ENCODE data around the gene CASKIN1.
"Not testable (repeated sequence)": the region's sequence is repeated elsewhere in the genome, so short reads cannot be mapped to it uniquely, and the experiment has no call there.

The CASKIN1 gene

GRCh38 chr16:2135071-2135470, 61.3 kb downstream of the CASKIN1 start:
- not testable (repeated sequence) for DNase-seq (ENCODE audit: low read depth in 2 of 2)

- DNase-seq (ENCODE audit: low read depth in 2 of 2): not testable (repeated sequence)
These were observed 62.6 kb downstream of the CASKIN1 start for GRCh38 chr16:2133797-2134196.

- DNase-seq (ENCODE audit: low read depth in 2 of 2): not testable (repeated sequence)
These were observed 66.4 kb downstream of the CASKIN1 start for GRCh38 chr16:2129890-2130447.

DNA sequence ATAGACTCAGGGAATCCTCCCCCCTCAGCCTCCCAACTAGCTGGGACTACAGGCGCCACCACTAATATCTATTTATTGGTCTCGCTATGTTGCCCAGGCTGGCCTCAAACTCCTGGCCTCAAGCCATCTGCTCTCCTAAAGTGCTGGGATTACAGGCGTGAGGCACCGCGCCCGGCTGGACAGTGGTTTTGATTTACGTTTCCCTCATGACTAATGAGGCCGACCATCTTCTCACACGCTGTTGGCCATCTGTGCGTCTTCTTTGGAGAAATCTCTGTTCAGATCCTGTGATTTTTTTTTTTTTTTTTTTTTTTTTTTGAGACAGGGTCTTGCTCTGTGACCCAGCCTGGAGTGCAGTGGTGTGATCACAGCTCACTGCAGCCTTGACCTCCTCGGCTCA, 67.2 kb downstream of the CASKIN1 start:
- DNase-seq (ENCODE audit: low read depth in 2 of 2): not testable (repeated sequence)

DNA sequence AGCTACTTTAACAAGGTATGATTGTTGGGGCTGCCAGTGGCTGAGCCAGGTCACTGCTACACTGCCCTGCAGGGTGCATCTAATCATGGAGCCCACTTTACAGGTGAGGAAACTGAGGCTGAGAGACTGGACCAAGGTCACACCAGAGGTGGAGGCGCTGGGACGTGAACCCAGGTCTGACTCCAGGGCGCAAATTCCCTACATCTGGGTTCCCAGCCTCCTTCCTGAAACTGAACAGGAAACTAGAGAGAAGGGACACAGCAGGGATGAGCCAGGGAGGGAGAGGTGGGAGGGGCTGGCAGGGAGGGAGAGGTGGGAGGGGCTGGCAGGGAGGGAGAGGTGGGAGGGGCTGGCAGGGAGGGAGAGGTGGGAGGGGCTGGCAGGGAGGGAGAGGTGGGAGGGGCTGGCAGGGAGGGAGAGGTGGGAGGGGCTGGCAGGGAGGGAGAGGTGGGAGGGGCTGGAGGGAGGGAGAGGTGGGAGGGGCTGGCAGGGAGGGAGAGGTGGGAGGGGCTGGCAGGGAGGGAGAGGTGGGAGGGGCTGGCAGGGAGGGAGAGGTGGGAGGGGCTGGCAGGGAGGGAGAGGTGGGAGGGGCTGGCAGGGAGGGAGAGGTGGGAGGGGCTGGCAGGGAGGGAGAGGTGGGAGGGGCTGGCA, 68.7 kb downstream of the CASKIN1 start:
- not testable (repeated sequence) for DNase-seq (ENCODE audit: low read depth in 2 of 2)
